ENCODE measurements around the gene GNAQ. TPM values are rescaled to one million over a fixed set of nuclear protein-coding genes. Genes with fewer than 3 reads are reported as not detected.
"Not testable (repeated sequence)": the region's sequence is repeated elsewhere in the genome, so short reads cannot be mapped to it uniquely, and the experiment has no call there.

The GNAQ gene
- total and polyA plus RNA-seq, 3 donors from 2014 or later, result 23.5 to 42.9 (median 39.4) TPM

DNA sequence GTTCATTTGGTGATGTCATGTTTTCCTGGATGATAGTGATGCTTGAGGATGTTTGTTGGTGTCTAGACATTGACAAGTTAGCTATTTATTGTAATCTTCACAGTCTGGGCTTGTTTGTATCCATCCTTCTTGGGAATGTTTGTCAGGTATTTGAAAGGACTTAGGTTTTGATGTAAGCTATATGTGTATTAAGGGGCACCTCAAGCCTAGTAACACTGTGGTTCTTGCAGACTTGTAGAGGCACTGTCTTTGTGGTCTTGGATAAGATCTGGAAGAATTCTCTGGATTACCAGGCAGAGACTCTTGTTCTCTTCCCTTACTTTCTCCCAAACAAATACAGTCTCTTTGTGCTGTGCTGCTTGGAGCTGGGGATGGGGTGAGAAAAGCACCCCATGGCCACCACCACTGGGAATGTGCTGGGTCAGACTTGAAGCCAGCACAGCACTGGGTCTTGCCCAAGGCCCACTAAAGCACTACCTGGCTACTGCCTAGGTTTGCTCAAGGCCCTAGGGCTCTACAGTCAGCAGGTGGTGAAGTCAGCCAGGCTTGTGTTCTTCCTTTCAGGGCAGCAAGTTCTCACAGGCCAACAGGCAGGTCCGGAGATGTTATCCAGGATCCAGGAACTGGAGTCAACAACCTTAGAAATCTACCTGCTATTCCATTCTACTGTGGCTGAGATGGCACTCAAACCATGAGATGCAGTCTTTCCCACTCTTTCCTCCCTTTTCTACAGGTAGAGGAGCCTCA lies 334.2 kb downstream of the GNAQ start:
- DNase-seq, result no peak
- intact Hi-C loops (cut with DNase I; ENCODE audit: low total_unique reads), result no loop called here
- Histone ChIP-seq H3K4me3 (no peak overlapping the region), H3K9me3 (no peaks in the 10 kb centered on the region), H3K27me3 (no peaks in the 10 kb centered on the region), H3K27ac (no peak overlapping the region), H3K36me3 (ENCODE audit: low read depth, missing control alignments) (no peaks in the 10 kb centered on the region), H3K4me1 (no peaks in the 10 kb centered on the region)
- no peak for TF ChIP-seq POLR2A (IDR thresholded peaks at IDR 0.05)
- TF ChIP-seq, protein P1, sequence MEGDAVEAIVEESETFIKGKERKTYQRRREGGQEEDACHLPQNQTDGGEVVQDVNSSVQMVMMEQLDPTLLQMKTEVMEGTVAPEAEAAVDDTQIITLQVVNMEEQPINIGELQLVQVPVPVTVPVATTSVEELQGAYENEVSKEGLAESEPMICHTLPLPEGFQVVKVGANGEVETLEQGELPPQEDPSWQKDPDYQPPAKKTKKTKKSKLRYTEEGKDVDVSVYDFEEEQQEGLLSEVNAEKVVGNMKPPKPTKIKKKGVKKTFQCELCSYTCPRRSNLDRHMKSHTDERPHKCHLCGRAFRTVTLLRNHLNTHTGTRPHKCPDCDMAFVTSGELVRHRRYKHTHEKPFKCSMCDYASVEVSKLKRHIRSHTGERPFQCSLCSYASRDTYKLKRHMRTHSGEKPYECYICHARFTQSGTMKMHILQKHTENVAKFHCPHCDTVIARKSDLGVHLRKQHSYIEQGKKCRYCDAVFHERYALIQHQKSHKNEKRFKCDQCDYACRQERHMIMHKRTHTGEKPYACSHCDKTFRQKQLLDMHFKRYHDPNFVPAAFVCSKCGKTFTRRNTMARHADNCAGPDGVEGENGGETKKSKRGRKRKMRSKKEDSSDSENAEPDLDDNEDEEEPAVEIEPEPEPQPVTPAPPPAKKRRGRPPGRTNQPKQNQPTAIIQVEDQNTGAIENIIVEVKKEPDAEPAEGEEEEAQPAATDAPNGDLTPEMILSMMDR (IDR thresholded peaks at IDR 0.05), result no peak
- 100% methylated on average over 1 of the region's 1 CpG for WGBS, 2 donors

DNA sequence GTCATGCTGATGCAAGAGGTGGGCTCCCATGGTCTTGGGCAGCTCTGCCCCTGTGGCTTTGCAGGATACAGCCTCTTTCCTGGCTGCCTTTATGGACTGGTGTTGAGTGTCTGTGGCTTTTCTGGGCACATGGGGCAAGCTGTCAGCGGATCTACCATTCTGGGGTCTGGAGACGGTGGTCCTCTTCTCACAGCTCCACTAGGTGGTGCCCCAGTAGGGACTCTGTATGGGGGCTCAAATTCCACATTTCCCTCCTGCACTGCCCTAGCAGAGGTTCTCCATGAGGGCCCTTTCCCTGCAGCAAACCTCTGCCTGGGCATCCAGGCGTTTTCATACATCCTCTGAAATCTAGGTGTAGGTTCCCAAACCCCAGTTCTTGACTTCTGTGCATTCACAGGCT lies 340.9 kb downstream of the GNAQ start:
- H3K27me3 ChIP-seq; DNase-seq; H3K4me3 ChIP-seq; intact Hi-C loops (cut with DNase I; ENCODE audit: low total_unique reads); H3K4me1 ChIP-seq; H3K9me3 ChIP-seq; H3K27ac ChIP-seq; H3K36me3 ChIP-seq (ENCODE audit: low read depth, missing control alignments): not testable (repeated sequence)
- 98 to 100% methylated on average over 1 to 3 of the region's 3 CpGs for WGBS, 2 donors

- DNase-seq; H3K36me3 ChIP-seq (ENCODE audit: low read depth, missing control alignments); H3K4me3 ChIP-seq; H3K9me3 ChIP-seq; H3K27me3 ChIP-seq; intact Hi-C loops (cut with DNase I; ENCODE audit: low total_unique reads); H3K4me1 ChIP-seq; H3K27ac ChIP-seq: not testable (repeated sequence)
- WGBS, 2 donors, result 94 to 98% methylated on average over 3 of the region's 3 CpGs
Observed at GRCh38 chr9:77690119-77690518, 341.5 kb downstream of the GNAQ start.

- H3K4me1 ChIP-seq; intact Hi-C loops (cut with DNase I; ENCODE audit: low total_unique reads); H3K36me3 ChIP-seq (ENCODE audit: low read depth, missing control alignments); H3K4me3 ChIP-seq; DNase-seq; H3K27ac ChIP-seq; H3K9me3 ChIP-seq; H3K27me3 ChIP-seq: not testable (repeated sequence)
- WGBS, 2 donors, result 95% methylated on average over 11 of the region's 11 CpGs
Observed at GRCh38 chr9:77687737-77688136, 343.9 kb downstream of the GNAQ start.

DNA sequence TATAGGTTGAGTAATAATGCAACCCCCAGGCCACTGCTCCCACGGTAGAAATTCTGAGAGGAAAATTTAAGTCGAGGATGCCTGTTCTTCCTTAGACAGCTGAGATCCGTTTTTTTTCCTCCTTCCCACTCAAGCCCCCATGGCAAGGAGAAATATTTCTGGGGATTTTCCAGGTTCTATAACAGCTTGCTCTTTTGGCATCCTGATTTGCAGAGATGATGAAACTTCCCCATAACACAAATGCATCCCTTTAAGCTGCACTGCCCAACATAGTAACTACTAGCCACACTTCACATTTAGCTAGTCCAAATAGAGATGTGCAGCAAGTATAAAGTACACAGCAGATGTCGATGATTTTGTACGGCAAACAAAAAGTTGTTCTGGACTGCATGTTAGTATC lies 351.0 kb downstream of the GNAQ start:
- 70 to 79% methylated on average over 5 of the region's 5 CpGs for WGBS, 2 donors
- intact Hi-C loops (cut with DNase I; ENCODE audit: low total_unique reads), result no loop called here
- no peaks in the 10 kb centered on the region for H3K27me3 ChIP-seq
- H3K4me1 ChIP-seq, result no peaks in the 10 kb centered on the region
- no peaks in the 10 kb centered on the region for H3K9me3 ChIP-seq
- no peak for TF ChIP-seq POLR2A (IDR thresholded peaks at IDR 0.05)
- TF ChIP-seq, protein P1 (IDR thresholded peaks at IDR 0.05), result no peak
- no peak for DNase-seq
- no peaks in the 10 kb centered on the region for H3K36me3 ChIP-seq (ENCODE audit: low read depth, missing control alignments)
- no peak overlapping the region for H3K4me3 ChIP-seq
- no peak overlapping the region for H3K27ac ChIP-seq

DNA sequence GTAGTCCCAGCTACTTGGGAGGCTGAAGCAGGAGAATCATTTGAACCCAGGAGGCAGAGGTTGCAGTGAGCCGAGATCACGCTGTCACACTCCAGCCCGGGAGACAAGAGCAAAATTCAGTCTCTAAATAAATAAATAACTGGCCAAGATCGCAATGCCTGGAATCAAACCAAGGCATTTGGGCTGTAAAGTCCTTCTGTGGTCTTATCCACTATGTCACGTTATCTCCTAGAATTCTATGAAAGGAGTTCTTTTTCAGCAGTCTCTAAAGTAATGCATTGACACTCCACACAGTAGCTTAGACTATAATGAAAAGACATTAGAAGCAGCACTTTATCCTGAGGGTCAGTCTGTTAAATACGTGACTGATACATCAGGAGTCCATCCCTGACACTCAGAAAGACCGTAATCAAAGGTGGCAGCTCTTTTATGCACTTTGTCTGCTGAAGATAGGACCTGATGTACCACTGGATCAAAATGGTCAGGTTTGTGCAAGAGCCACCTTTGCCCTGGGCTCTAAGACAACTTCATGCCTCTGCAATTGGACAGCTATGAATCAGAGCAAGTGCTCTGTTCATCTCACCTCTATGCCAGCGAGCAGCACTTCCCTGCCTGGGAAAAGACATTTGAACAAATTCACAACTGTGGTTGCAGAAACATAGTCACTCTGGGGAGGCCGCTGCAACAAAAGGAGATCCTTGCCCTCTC lies 351.8 kb downstream of the GNAQ start:
- no peaks in the 10 kb centered on the region for H3K36me3 ChIP-seq (ENCODE audit: low read depth, missing control alignments)
- no peak overlapping the region for H3K27ac ChIP-seq
- 60 to 65% methylated on average over 9 of the region's 9 CpGs for WGBS, 2 donors
- TF ChIP-seq, protein P1 (IDR thresholded peaks at IDR 0.05), result no peak
- TF ChIP-seq POLR2A (IDR thresholded peaks at IDR 0.05), result no peak
- H3K4me3 ChIP-seq, result no peak overlapping the region
- H3K4me1 ChIP-seq, result no peaks in the 10 kb centered on the region
- no peaks in the 10 kb centered on the region for H3K9me3 ChIP-seq
- no peaks in the 10 kb centered on the region for H3K27me3 ChIP-seq
- intact Hi-C loops (cut with DNase I; ENCODE audit: low total_unique reads), result no loop called here
- DNase-seq, result no peak

All from testis (tissue), 3 donors.